Natural killer cell (primary cell): ENCODE measurements around the gene FBXO34. TPM values are rescaled to one million over a fixed set of nuclear protein-coding genes. Genes with fewer than 3 reads are reported as not detected.
A peak's percentile ranks its signal among the peaks of the same experiment; 100 is the strongest.

ENCODE experiments used
- ATAC-seq, 3 donors: fragments of 150-1000 bp in 2 of 3; fragments of 200-7000 bp in 1 of 3; cut with Tn5 transposase; 1 replicate in 1 of 3; 2 replicates in 2 of 3; pipeline ENCODE4 v1.10.0; 2021; ENCODE audit warnings: mild to moderate bottlenecking in 2 of 3, moderate library complexity in 2 of 3
- DNase-seq, 2 donors: peaks; one replicate each; pipeline versions ENCODE4 v3.0.0 to v3.0.0-alpha.2; 2013 to 2021; ENCODE audit warnings: mixed read lengths in 1 of 2
- H3K27ac ChIP-seq: one replicate; pipeline ENCODE4 v1.5.1; 2013; ENCODE audit warnings: mild to moderate bottlenecking, low read length
- H3K27me3 ChIP-seq: one replicate; pipeline ENCODE4 v1.6.1; 2013; ENCODE audit warnings: low read length; ENCODE audit not compliant: control insufficient read depth, insufficient read depth
- H3K36me3 ChIP-seq: one replicate; pipeline ENCODE4 v1.6.1; 2013; ENCODE audit warnings: low read length; ENCODE audit not compliant: control insufficient read depth, insufficient read depth
- H3K4me1 ChIP-seq: one replicate; pipeline ENCODE4 v1.6.1; 2013; ENCODE audit warnings: low read length; ENCODE audit not compliant: control insufficient read depth, insufficient read depth
- H3K4me3 ChIP-seq: one replicate; pipeline ENCODE4 v1.5.1; 2013; ENCODE audit warnings: low read length
- H3K9me3 ChIP-seq: one replicate; pipeline ENCODE4 v1.6.1; 2013; ENCODE audit warnings: low read length; ENCODE audit not compliant: control insufficient read depth, insufficient read depth
- H3K27ac Mint-ChIP-seq, 2 donors: one replicate each; pipeline ENCODE4 v1.8.0; 2022; ENCODE audit warnings: mild to moderate bottlenecking in 2 of 2, mixed read lengths in 2 of 2, moderate library complexity in 1 of 2
- H3K27me3 Mint-ChIP-seq, 2 donors: one replicate each; pipeline ENCODE4 v1.8.0; 2022; ENCODE audit warnings: low read depth in 2 of 2, mixed read lengths in 2 of 2
- H3K36me3 Mint-ChIP-seq: one replicate; pipeline ENCODE4 v1.8.0; 2022; ENCODE audit warnings: mixed read lengths
- H3K4me1 Mint-ChIP-seq, 2 donors: one replicate each; pipeline ENCODE4 v1.8.0; 2022; ENCODE audit warnings: mixed read lengths in 2 of 2
- H3K4me3 Mint-ChIP-seq: one replicate; pipeline ENCODE4 v1.8.0; 2022; ENCODE audit warnings: mild to moderate bottlenecking, moderate library complexity, mixed read lengths
- H3K9me3 Mint-ChIP-seq, 2 donors: one replicate each; pipeline ENCODE4 v1.8.0; 2022; ENCODE audit warnings: mixed read lengths in 2 of 2
- WGBS: methylation state at CpG from one replicate; pipeline ENCODE4 v1.1.7; 2013; ENCODE audit warnings: missing lambda C conversion rate; ENCODE audit not compliant: insufficient coverage; 5-methylcytosine and 5-hydroxymethylcytosine counted together
- intact Hi-C: fragments of 100-400 bp; cut with micrococcal nuclease; formaldehyde crosslinking; loops from one replicate; pipeline ENCODE4 v1.14.2; 2022
- total RNA-seq, 4 donors: library from RNA; stranded (reverse); fragments of 120-200 nt in 1 of 4; gene quantifications; one replicate each; pipeline versions ENCODE4 v1.2.3 to v1.2.4, GENCODE V29; 2013 to 2022
- TF ChIP-seq, protein P1 (sequence below): fragments of 200-600 bp; IDR thresholded peaks from one replicate; pipeline ENCODE4 v1.8.0; 2022; ENCODE audit warnings: antibody characterized with exemption

The FBXO34 gene
- total RNA-seq, 3 donors from 2014 or later (not counting 1 experiment from before 2014, with no cell fraction given), result 34.7 to 39.3 (median 36.6) TPM

DNA sequence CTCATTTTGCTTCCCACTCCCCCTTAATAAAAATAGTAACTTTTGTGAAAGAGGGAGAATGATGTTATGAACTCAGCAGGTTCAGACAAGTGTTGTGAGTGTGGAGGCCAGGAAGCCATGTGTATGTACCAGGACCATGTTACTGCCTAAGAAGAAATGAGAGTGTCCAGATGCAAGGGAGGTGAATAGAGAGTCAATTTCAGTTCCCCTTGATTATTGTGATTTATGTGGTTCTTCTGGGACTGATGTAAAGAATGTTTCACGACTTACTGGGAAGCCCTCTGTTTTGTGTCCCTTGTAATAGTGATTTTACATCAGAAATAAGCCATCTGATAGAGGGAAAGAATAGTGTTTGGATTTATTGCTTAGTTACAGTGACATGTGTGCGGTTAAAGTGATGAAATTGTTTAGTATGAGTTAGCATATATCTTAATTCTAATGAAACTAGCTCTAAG, 32.5 kb downstream of the FBXO34 start:
- Histone ChIP-seq H3K27ac (peak overlapping the region; percentile 20), H3K27me3 (no peaks in the 10 kb centered on the region), H3K9me3 (no peaks in the 10 kb centered on the region), H3K4me3 (no peak overlapping the region), H3K36me3 (peaks cover 2% of the 10 kb centered on the region), H3K4me1 (peaks cover 4% of the 10 kb centered on the region)
- H3K27ac Mint-ChIP-seq, result peak overlapping the region; percentile 73 to 77
- intact Hi-C loops, result loop anchor here (2.0 to 5.0 kb wide), 2 partner anchors 31 to 34 kb away; no protein-coding TSS in a partner anchor
- 56% methylated on average over 2 of the region's 2 CpGs for WGBS
- H3K4me3 Mint-ChIP-seq, result no peak overlapping the region
- H3K27me3 Mint-ChIP-seq, result no peaks in the 10 kb centered on the region
- H3K9me3 Mint-ChIP-seq, result no peaks in the 10 kb centered on the region
- TF ChIP-seq, protein P1, sequence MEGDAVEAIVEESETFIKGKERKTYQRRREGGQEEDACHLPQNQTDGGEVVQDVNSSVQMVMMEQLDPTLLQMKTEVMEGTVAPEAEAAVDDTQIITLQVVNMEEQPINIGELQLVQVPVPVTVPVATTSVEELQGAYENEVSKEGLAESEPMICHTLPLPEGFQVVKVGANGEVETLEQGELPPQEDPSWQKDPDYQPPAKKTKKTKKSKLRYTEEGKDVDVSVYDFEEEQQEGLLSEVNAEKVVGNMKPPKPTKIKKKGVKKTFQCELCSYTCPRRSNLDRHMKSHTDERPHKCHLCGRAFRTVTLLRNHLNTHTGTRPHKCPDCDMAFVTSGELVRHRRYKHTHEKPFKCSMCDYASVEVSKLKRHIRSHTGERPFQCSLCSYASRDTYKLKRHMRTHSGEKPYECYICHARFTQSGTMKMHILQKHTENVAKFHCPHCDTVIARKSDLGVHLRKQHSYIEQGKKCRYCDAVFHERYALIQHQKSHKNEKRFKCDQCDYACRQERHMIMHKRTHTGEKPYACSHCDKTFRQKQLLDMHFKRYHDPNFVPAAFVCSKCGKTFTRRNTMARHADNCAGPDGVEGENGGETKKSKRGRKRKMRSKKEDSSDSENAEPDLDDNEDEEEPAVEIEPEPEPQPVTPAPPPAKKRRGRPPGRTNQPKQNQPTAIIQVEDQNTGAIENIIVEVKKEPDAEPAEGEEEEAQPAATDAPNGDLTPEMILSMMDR, result no peak
- peaks cover 57 to 76% of the 10 kb centered on the region in 2 donors for H3K4me1 Mint-ChIP-seq
- ATAC-seq, result peak; percentile 32 to 55 (median 54)
- DNase-seq, result no peak
- peaks cover 4% of the 10 kb centered on the region for H3K36me3 Mint-ChIP-seq

DNA sequence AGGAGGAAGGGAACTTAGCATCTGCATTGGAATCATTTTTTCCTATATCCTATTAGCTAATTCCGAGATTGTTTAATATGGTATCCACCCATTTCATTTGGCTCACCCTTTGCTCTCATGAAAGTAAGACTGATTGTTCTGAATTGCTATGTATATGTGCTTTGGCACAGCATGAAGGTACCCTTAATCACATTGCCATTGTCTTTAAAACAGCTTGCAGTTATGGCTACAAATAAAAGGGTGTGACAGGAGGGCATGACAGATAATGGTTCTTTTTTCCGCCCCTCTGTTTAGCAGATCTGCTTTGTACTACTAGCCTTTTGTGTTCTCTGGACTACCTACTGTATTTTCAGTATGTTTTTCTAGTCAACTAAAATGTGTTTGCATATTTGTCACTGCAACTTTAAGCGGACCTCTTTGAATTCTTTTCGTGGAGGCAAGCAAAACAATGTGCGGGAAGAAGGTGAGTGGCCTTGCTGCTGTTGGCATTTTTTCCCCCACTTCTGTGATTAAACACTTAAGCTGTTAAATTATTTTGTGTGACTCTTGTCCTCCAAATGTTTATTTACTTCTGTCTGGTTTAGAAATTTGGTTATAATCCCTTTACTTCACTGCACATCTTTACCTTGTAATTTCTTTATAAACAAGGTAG, 35.8 kb downstream of the FBXO34 start:
- 95% methylated on average over 4 of the region's 5 CpGs for WGBS
- DNase-seq (no peak), ATAC-seq (no peak)
- Histone ChIP-seq H3K9me3 (peaks cover under 1% of the 10 kb centered on the region), H3K27me3 (no peaks in the 10 kb centered on the region), H3K4me3 (no peak overlapping the region), H3K4me1 (peaks cover 4% of the 10 kb centered on the region), H3K36me3 (peaks cover 2% of the 10 kb centered on the region), H3K27ac (no peak overlapping the region)
- Mint-ChIP-seq H3K4me3 (no peak overlapping the region), H3K36me3 (no peaks in the 10 kb centered on the region), H3K27ac (peak overlapping the region; percentile 78), H3K4me1 (peaks cover 54 to 68% of the 10 kb centered on the region in 2 donors), H3K27me3 (no peaks in the 10 kb centered on the region), H3K9me3 (no peaks in the 10 kb centered on the region)
- TF ChIP-seq, protein P1, result no peak
- intact Hi-C loops, result no loop called here

DNA sequence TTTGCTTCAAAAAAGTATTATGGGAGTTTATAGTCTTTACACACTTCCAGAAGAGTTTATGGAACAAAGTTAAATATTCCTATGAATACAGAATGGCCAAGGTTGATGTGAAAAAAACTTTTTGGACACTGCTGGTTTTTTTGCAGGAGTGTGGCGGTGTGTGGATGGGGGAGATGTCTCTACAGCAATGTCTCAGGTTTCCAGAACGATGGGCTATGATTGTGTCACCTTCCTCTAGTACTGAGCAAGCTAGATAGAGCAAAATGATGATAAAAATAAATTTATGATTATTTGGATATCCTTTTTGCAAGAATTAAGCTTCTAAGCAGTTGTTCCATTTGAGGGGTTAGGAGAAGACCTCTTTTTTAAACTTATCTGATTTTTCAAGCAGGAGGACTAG, 37.9 kb downstream of the FBXO34 start:
- 94% methylated on average over 2 of the region's 2 CpGs for WGBS
- no peaks in the 10 kb centered on the region for H3K27me3 Mint-ChIP-seq
- no peak overlapping the region for H3K27ac Mint-ChIP-seq

More for the DNA sequence above, 37.9 kb downstream of the FBXO34 start:
- TF ChIP-seq, protein P1, result no peak
- no peaks in the 10 kb centered on the region for H3K27me3 ChIP-seq
- peaks cover 9% of the 10 kb centered on the region for H3K9me3 ChIP-seq
- H3K27ac ChIP-seq, result no peak overlapping the region
- Mint-ChIP-seq H3K4me3 (no peak overlapping the region), H3K36me3 (peaks cover 10% of the 10 kb centered on the region), H3K4me1 (peaks cover 43 to 59% of the 10 kb centered on the region in 2 donors), H3K9me3 (peaks cover 3 to 5% of the 10 kb centered on the region in 2 donors)
- DNase-seq (no peak), ATAC-seq (no peak)
- intact Hi-C loops, result no loop called here
- peaks cover 9% of the 10 kb centered on the region for H3K4me1 ChIP-seq
- H3K4me3 ChIP-seq, result no peak overlapping the region
- peaks cover 2% of the 10 kb centered on the region for H3K36me3 ChIP-seq
